ENCODE results near the gene ENDOV. TPM values are rescaled to one million over a fixed set of nuclear protein-coding genes. Genes with fewer than 3 reads are reported as not detected.

Gene ENDOV
- total and polyA plus RNA-seq, 2 of the 13 experiments (the other 11 are each of a cell fraction or from before 2014, with no cell fraction given) = 15.1 to 17.1 TPM

DNA sequence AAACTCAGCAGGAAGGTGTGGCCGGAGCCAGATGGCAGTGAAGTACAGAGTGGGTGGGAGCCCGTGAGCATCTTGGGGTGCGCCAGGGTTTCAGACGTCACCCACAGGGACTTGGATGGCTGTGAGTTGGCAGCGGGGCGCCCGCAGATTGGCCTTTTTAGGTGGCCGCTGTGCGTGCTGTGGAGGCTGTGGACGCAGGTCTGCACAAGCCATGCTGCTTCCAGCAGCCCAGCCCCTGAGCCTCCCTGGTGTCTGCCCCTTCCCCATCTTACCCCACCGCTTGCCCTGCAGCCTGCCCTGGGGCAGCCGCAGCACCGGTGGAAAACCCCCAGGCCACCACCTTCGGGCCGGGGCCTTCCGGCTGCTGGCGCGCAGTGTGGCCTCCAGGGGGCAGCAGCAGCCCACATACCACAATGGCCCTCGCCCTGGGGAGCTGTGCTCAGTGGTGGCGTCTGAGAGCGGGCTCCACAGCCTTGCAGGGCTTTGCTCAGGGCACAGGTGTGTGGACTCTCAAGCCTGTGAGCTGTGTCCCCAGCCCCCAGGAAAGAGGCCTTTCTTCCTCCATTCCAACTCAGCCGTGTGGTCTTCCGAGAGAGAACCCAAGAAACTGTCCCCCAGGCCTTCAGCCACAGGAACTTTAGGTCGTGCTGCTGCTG lies 11.8 kb downstream of the ENDOV start (continued):
- TF ChIP-seq ZNF841 (CRISPR knock-in tag; IDR thresholded peaks at IDR 0.05; ENCODE audit: borderline replicate concordance) (no peak), PHF8 (CRISPR knock-in tag; IDR thresholded peaks at IDR 0.05) (no peak), HNRNPLL (IDR thresholded peaks at IDR 0.05; ENCODE audit: low read depth, low read length, poor library complexity, severe bottlenecking) (peak; percentile 25), SRY (CRISPR knock-in tag; IDR thresholded peaks at IDR 0.05) (no peak), ZNF530 (CRISPR knock-in tag; IDR thresholded peaks at IDR 0.05; ENCODE audit: low read depth) (no peak), RFX5 (IDR thresholded peaks at IDR 0.05; ENCODE audit: low read depth, low read length) (no peak), ZSCAN20 (CRISPR knock-in tag; IDR thresholded peaks at IDR 0.05; ENCODE audit: borderline replicate concordance) (no peak), AHR (CRISPR knock-in tag; IDR thresholded peaks at IDR 0.05) (0 out of 2 replicates have a peak, but pooled peaks have one; percentile 37), SNAI1 (CRISPR knock-in tag; IDR thresholded peaks at IDR 0.05; ENCODE audit: borderline replicate concordance) (no peak), ZFP41 (CRISPR knock-in tag; IDR thresholded peaks at IDR 0.05; ENCODE audit: borderline replicate concordance) (no peak), ZFP82 (CRISPR knock-in tag; IDR thresholded peaks at IDR 0.05; ENCODE audit: borderline replicate concordance) (no peak), ZNF558 (CRISPR knock-in tag; IDR thresholded peaks at IDR 0.05; ENCODE audit: borderline replicate concordance) (no peak), ZNF616 (CRISPR knock-in tag; IDR thresholded peaks at IDR 0.05; ENCODE audit: low read depth) (no peak), SOX5 (CRISPR knock-in tag; IDR thresholded peaks at IDR 0.05; ENCODE audit: borderline replicate concordance) (0 out of 2 replicates have a peak, but pooled peaks have one; percentile 33), CBX2 (IDR thresholded peaks at IDR 0.05; ENCODE audit: low read depth, low read length) (no peak), CBX2 (CRISPR knock-in tag; IDR thresholded peaks at IDR 0.05; ENCODE audit: low read depth) (no peak), ZNF749 (CRISPR knock-in tag; IDR thresholded peaks at IDR 0.05; ENCODE audit: borderline replicate concordance) (no peak), HIVEP1 (CRISPR knock-in tag; IDR thresholded peaks at IDR 0.05) (no peak; the same call in 1 of the 2 replicates), ZNF883 (CRISPR knock-in tag; IDR thresholded peaks at IDR 0.05; ENCODE audit: not compliant biosample characterization) (no peak), ZNF772 (CRISPR knock-in tag; IDR thresholded peaks at IDR 0.05) (no peak), HNRNPK (IDR thresholded peaks at IDR 0.05; ENCODE audit: low read depth, low read length, poor library complexity, severe bottlenecking) (peak; percentile 92), BHLHE40 (IDR thresholded peaks at IDR 0.05; ENCODE audit: low read length) (peak; percentile 49; the same call in 1 of the 2 replicates), ZNF879 (CRISPR knock-in tag; IDR thresholded peaks at IDR 0.05) (no peak), RAD51 (IDR thresholded peaks at IDR 0.05; ENCODE audit: borderline replicate concordance) (no peak)
- TF ChIP-seq, protein P1, sequence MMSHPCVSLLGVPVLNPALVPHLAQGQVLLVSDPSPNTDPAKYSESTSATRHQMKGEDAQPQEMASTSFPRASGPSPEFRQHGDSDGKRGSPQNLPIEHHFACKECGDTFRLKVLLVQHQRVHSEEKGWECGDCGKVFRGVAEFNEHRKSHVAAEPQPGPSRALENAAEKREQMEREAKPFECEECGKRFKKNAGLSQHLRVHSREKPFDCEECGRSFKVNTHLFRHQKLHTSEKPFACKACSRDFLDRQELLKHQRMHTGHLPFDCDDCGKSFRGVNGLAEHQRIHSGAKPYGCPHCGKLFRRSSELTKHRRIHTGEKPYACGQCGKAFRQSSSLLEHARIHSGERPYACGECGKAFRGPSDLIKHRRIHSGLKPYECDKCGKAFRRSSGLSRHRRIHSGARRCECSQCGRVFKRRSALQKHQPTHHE (CRISPR knock-in tag; IDR thresholded peaks at IDR 0.05; ENCODE audit: borderline replicate concordance) = no peak
- TF ChIP-seq, protein P2, sequence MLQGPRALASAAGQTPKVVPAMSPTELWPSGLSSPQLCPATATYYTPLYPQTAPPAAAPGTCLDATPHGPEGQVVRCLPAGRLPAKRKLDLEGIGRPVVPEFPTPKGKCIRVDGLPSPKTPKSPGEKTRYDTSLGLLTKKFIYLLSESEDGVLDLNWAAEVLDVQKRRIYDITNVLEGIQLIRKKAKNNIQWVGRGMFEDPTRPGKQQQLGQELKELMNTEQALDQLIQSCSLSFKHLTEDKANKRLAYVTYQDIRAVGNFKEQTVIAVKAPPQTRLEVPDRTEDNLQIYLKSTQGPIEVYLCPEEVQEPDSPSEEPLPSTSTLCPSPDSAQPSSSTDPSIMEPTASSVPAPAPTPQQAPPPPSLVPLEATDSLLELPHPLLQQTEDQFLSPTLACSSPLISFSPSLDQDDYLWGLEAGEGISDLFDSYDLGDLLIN (CRISPR knock-in tag; IDR thresholded peaks at IDR 0.05; ENCODE audit: borderline replicate concordance) = no peak
- TF ChIP-seq, protein P3, sequence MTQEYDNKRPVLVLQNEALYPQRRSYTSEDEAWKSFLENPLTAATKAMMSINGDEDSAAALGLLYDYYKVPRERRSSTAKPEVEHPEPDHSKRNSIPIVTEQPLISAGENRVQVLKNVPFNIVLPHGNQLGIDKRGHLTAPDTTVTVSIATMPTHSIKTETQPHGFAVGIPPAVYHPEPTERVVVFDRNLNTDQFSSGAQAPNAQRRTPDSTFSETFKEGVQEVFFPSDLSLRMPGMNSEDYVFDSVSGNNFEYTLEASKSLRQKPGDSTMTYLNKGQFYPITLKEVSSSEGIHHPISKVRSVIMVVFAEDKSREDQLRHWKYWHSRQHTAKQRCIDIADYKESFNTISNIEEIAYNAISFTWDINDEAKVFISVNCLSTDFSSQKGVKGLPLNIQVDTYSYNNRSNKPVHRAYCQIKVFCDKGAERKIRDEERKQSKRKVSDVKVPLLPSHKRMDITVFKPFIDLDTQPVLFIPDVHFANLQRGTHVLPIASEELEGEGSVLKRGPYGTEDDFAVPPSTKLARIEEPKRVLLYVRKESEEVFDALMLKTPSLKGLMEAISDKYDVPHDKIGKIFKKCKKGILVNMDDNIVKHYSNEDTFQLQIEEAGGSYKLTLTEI (CRISPR knock-in tag; conservative IDR thresholded peaks at IDR 0.05) = no peak
